Esophagus muscularis mucosa (tissue), 4 donors: ENCODE results near the gene H19.

ENCODE experiments used
- CTCF ChIP-seq, 3 experiments: fragments of 200-600 bp in 2 of 3; fragments of 450-650 bp in 1 of 3; sonication (generic) in 2 of 3; IDR thresholded peaks; one replicate each; pipeline ENCODE4 v1.5.1; 2017 to 2019; ENCODE audit warnings: antibody characterized with exemption in 3 of 3, mild to moderate bottlenecking in 2 of 3, moderate library complexity in 1 of 3
- EP300 ChIP-seq: sonication (generic); formaldehyde crosslinking; IDR thresholded peaks from one replicate; pipeline ENCODE4 v1.6.1; 2017; ENCODE audit warnings: antibody characterized with exemption
- POLR2A ChIP-seq: fragments of 450-650 bp; IDR thresholded peaks from one replicate; pipeline ENCODE4 v1.6.1; 2017; ENCODE audit warnings: antibody characterized with exemption, moderate library complexity, mild to moderate bottlenecking, low read depth
- POLR2AphosphoS5 ChIP-seq, 2 donors: sonication (generic); formaldehyde crosslinking; IDR thresholded peaks; one replicate each; pipeline ENCODE4 v1.6.1; 2017; ENCODE audit warnings: antibody characterized with exemption in 2 of 2

- no peak for TF ChIP-seq CTCF (IDR thresholded peaks at IDR 0.05)
- TF ChIP-seq POLR2A: no peak
- no peak for TF ChIP-seq POLR2AphosphoS5 (IDR thresholded peaks at IDR 0.05)
- TF ChIP-seq EP300: no peak
Observed at GRCh38 chr11:2041153-2041552, 43.5 kb upstream of the H19 start.
